HG03025 (cell line): ENCODE results near the gene GPR42.

Experiments
- ATAC-seq: cut with Tn5 transposase; IDR thresholded peaks from one replicate; pipeline ENCODE4 v1.9.1; 2021; ENCODE audit warnings: mild to moderate bottlenecking, moderate library complexity; ENCODE audit not compliant: unreplicated experiment, low FRiP score

The GPR42 gene

GRCh38 chr19:35417713-35418534 is 47.1 kb downstream of the GPR42 start:
- no peak for ATAC-seq

DNA sequence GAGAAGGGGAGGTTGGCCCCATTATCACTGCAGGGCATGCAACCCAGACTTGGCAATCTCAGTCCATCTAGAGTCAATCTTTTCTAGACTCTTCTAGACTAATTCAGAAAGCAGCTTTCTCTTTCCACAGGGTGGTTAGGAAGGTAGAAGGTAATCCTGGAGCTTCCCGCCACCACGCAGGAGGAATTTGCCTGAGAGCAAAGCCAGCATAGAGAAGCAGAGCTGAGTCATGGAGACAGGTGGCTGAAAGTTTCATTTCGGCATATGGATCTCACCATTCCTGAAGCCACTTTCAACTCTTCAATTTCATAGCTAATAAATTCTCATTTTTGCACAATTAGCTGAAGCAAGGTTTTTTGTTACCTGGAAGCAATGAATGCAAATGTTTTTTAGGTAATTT is 48.2 kb downstream of the GPR42 start:
- no peak for ATAC-seq

GRCh38 chr19:35419805-35420204 is 48.9 kb downstream of the GPR42 start:
- ATAC-seq = no peak

DNA sequence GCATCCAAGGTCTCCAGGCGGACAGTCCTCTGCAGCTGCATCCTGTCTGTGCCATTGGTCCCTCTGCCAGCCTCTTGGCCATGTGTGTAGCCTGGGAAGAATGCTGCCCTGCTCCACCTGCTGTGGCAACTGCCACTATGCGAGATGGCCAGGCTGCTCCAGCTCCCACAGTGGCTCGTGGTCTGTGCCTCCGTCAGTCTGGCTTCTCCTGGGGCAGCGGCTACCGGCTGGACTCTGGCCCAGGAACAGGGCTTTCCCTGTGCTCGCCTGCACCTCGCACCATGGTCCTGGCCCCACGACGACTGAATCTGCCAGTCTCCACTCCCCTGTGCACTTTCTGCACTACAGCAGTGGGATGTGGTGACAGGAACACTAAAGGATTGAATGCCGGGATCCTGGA is 50.5 kb downstream of the GPR42 start:
- ATAC-seq = no peak
